NCI-H187 treated with DMSO at 0.1 percent for 48 hours (cell line): ENCODE results near the gene NUMA1.

ENCODE experiments used
- DNase-seq: peaks from one replicate; lab custom pipeline; 2025; lab: John Stamatoyannopoulos, UW

The NUMA1 gene

DNA sequence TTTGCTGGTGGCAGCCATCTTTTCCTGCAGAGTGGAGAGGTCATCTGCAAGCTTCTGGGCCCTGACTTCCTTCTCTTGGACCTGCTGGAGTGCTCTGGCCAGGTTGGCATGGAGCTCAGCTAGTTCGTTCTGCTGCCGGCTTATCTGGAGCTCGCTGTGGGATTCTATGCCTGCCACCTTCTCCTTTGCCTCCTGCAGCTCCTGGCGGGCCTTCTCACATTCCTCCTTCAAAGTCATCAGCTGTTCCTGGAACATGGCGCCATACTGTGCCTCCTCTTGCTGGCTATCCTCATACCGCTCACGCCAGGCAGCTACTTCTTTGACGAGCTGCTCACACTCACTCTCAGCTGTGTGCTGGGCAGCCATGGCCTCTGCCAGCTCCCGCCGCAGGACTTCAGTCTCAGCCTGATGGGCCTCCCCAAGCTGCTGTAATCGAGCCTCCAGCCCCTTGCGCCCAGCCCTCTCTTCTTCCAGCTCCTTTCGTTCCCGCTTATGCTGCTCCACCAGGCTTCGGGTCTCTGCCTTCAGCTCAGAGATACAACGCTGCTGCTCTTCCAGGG is 65.5 kb downstream of the NUMA1 start:
- no peak for DNase-seq

DNA sequence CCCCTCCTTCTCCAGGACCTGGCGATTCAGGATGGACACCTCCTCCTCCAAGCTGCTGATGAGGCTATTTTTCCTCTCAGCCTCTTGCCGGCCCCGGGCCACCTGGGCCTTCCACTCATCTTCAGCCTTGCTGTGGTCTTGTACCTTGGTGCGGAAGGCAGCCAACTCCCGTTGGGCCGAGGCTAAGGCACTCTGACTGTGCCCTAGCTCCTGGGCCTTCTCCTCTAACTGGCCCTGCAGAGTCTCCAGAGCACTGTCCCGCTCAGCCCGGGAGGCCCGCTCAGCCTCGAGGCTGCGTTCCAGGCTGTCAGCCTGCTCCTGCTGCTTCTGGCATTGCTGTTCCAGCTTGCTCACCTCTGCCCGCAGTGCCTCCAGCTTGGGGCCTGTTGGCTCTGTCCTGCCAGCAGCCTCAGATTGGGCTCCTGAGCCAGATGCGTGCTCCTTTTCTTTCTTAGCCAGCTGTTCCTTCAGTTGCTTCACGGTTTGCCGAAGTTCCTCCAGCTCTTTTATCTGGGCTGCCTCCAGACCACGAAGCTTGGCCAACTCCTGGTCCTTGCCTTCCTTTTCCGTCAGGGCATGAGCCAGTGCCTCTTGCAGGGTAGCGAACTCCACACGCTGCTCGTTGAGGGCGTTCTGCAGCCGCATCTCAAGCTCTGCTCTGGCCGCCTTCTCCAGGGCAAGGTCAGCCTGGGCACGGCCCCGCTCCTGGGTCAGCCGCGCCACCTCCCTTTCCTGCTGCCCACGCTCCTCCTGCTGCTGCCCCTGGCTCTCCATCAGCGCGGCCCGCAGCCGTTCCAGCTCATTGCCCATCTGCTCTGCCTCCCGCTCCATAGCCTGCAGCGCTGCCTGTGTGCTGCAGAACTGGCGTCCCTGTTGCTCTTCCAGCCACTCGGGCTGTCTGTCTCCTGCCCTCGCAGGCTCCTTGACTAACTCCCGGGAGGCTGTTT is 66.3 kb downstream of the NUMA1 start:
- no peak for DNase-seq

DNA sequence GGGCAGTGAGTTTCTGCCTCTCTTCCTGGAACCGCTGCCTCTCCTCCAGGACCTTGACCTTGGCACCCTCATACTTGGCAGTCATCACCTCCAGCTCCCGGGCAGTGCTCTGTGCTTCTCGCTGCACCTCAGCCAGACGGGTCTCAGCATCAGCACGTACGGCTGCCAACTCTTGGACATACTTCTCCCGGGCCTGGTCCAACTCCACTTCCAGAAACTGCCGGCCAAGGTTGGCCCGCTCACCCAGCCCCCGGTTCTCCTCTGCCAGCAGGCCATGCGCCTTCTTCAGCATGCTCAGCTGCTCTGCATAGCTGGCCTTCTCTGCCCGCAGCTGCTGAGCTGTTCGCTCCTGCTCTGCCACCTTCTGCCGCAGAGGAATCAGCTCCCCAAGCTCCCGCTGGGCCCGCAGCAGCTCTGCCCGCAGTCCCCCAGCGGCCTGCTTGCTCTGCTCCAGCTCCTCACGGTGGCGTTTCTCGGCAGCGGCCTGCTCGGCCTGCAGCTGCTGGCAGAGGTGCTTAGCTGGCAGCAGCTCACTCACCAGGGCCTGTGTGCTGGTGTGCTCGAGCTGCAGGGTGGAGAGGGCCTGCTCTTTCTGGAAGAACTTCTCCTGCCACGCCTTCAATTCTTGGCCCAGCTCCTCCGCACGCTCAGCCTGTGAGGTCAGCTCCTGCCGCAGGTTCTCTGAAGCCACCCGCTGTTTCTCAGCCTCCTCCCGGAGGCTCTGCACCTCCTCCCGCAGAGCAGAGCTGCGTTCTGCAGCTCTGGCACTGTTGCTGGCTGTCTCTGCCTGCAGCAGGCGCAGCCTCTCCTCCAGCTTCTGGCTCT is 67.2 kb downstream of the NUMA1 start:
- DNase-seq, result no peak

DNA sequence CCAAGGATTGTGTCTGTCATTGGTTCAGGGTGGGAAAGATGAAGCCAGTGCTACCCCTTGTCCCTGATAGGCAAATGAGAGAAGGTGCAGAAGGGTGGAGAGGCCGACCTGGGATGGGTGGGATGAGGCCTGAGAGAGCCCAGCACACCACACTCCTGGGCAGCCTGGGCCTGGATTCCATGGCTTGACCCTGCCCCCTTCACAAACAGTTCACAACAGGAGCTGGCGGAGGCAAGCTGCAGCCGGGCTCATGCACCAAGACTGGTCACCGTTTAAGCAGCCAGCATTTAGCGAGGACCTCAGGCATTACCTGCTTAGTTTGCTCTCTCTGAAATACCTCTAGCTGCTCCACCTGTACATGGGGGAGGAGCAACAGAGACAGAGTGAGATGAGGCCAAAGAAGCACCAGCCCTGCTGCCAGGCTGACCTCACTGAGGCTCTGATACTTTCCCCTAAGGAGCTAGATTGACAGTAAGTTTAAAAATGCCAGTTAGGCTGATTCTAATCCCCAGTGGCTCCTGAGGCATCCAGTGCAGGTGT is 68.2 kb downstream of the NUMA1 start:
- no peak for DNase-seq

DNA sequence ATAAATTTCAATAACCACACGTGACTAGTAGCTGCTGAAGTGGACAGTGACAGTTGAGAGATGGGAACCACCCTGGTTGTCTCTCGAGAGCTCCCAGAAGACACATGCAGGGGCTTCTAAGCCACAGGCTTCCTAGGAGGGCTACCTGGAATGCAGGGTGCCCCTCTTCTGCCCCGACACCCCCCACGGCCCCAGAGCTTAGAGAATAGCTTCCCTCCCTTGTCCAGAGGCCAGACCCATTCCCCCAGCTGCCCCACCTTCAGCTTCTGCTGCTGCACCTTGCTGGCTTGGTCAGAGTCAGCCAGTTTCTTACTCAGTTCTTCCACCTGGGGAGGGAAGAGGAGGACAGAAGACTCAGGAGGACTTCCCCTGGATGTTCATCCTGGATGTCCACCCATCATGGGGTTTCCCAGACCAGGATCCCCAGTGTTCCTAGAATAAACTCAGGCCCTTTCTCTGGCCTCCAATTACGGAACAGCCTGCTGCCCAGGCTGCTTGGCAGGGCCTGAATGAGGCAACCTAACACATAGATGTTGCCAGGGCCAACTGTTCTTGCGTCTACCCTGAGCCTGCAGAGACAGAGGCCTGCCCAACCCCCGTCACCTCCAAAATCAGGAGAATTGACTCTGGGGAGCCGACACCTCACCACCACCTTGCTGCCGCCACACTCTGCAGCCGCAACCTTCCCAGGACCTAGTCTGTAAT is 69.7 kb downstream of the NUMA1 start:
- DNase-seq, result no peak

DNA sequence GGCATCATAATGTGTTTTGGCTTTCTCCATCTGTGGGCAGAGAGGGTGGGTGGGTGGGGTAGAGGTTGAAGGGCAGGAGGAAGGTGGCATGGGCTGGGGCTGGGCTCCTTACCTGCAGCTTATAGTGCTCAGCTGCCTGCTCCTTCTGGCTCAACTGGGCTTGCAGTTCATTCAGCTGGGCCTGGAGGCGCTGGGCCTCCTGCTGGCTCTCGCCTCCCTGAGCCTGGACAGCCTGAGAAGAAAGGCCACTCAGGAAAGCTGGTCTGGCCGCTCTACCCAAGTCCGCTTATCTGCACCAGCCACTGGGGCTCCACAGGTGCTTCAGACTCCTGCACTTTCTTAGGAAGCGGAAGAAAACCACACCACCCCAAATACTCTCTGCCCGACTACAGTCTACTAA is 71.2 kb downstream of the NUMA1 start:
- no peak for DNase-seq

DNA sequence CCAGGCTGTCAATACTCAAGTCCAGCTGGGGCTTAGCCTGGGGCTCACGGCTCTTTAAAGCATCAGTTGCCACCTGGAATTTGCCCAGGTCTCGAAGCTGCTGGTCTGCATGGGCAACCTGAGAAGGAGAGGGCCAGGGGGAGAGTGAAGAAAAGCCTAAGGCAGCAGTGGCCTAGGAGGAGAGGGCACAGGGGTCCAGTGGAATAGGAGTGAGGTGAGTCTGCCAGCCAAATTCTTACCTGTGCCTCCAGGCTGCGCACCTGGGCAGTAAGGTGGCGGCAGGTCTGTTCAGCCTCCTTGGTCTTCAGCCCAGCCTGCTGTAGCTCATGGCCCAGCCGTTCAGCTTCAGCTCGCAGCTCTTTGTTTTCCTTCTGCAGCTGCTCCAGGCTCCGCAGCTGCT is 71.6 kb downstream of the NUMA1 start:
- no peak for DNase-seq

DNA sequence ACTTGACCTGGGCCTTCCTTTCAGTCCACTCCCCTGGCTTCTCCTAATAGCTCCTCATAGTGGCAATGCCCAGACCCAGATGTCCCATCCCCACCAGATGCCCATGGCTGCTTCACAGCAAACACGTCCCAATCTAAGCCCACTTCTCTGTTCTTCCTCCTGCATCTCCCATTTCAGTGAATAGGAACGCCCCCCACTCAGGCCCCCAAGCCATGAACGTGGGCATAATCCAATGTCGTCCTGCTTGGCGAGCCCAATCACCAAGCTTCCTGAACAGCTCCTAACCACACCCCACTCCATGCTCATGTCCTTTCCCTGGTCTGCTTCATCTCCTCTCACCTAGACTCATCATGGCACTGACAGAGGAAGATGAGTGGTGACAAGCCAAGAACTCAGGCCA is 72.8 kb downstream of the NUMA1 start:
- DNase-seq, result no peak

DNA sequence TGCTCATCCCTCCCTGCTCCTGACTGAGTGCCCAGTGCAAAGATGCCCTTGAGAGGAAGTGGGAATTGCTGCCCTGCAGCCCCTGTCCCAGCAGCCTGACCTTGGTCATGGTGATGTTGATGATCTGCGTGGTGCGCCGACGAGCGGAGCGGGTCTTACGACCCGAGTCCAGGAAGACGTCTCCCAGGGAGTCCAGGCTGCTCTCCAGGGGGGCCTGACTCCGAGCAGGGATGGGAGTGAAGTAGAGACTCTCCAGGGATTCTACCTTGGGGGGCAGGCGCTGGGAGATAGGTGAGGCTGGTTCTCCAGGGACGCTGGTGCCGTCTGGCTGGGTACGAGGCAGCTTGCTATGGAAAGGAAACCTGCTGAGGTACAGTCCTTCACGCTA is 73.3 kb downstream of the NUMA1 start:
- no peak for DNase-seq

DNA sequence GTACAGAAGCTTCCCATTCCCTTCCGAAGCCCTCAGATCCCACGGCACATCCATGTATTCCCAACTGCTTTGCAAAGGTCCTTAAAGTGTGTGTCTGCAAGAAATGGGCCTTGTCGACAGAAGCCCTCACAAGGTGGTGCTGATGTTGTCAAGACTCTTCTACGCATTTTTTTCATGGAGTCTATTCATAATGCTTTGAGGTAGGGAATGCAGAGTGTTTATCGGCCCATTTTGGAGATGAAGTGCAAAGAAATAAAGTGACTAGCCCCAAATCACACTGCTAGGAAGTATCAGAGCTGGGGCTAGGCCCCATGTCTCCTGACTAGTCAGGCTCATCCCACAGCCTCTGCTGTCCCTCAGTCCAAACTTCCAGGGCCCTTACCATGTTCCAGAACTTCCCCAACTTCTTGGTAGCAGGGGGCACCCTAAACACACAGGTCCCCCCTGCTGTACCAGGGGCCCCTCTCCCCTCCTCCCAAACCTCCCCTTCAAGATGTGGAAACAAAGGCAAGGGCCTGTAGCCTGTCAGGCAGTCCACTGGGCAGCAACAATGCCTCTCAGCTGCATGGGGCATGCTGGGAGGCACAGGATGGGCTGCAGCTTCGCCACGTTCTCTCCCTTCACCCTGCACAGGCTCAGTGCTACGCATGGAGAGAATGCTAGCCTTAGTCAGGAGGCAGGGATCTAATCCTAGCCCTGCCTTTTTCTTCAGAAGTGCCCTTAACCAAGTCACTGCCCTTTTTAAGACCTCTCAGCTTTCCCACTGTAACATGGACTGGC is 73.8 kb downstream of the NUMA1 start:
- DNase-seq, result no peak

DNA sequence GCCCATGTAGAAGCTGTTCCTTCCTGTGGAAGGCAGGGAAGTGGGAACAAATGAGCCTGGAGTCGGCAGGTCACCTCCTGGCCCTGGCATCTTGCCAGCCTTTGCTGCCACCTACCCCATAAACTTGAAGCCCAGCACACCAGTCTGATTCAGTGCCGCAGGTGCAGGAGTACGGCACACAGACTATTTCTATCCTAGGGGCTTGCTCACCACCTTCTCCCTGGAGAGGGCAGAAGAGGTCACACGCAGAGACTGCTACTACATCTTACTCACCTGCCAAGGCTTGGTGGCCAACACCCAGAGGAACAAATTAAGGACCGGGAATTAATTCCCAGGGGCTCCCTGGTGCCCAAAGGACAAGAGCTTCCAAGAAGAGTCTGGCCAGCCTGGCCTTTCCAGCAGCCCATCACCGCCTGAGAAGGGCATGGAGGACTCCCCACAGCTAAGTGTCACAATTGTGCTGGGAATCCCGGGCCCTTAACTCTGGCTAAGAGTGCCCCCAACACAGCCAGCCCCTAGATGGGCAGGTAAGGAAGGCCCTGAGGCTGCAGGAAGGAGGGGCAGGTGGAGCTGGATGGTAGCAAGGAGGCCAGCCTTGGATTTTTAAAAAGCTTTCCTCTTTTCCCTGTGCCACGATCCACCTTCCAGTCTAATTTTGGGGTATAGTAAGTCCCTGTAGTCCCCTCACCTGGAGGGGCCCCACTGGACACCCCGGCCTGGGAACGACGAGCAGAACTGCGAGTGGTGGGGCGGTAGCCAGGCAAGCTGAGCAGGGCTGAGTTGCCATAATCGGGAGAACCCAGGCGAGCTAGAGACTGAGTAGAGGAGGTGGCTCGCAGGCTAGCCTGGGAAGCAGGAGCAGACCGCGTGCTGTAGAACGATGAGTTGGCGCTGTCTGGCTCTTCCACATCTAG is 74.7 kb downstream of the NUMA1 start:
- no peak for DNase-seq

DNA sequence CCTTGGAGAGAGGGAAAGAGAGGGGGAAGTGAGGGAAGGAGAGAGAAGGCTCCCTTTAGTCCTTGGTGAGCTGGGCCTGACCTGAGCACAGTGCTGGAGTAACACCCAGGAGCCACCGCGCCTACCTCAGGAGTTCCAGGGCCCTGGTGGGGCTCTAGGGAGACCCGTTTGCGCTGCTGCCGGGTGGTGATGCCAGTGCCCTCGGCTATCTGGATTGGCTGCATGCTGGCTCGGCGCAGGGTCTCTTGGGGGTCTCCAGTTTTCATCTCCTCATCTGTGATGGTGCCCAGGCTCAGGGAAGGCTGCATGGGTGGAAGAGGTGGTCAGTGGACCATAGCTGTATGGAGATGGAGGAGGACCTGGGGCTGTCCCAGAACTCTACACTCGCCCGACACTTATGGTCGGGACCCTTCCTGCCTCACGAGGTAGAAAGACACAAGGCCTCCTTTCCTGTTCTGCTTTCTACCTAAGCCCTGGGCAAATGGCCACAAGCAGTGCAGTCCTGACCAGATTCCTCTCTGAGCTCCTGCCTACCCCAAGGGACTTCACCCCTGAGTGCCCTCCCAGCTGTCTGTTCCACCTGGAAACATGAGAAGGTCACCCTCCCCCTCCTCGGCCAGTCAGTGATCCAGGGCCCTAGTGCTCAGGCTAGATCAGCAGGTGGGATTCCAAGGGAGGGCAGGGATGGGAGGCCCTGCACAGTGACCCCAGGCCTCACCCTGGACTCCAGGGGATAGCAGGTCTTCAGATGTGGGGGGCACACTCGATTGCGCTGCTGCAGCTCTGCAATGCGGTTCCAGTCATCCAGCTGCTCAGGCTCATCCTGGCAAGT is 75.6 kb downstream of the NUMA1 start:
- no peak for DNase-seq

DNA sequence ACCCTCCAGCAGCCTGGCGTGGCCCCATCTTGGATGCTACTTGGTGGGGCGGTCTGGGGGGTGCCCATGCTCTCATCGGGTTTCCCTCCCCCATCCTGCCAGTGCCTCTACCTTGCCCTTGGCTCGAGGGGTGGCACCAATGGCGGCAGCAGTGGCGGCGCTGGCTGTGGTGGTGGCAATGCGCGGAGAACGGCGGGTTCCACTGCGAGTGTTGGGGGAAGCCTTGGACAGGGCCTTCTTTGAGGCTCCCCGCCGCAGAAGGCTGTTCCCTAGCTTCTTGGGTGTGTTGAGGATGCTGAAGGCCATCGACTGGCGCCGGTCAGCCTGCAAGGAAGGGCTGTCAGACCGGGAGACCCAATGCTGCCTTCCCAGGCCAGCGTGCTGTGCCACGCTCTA is 76.6 kb downstream of the NUMA1 start:
- DNase-seq, result no peak

DNA sequence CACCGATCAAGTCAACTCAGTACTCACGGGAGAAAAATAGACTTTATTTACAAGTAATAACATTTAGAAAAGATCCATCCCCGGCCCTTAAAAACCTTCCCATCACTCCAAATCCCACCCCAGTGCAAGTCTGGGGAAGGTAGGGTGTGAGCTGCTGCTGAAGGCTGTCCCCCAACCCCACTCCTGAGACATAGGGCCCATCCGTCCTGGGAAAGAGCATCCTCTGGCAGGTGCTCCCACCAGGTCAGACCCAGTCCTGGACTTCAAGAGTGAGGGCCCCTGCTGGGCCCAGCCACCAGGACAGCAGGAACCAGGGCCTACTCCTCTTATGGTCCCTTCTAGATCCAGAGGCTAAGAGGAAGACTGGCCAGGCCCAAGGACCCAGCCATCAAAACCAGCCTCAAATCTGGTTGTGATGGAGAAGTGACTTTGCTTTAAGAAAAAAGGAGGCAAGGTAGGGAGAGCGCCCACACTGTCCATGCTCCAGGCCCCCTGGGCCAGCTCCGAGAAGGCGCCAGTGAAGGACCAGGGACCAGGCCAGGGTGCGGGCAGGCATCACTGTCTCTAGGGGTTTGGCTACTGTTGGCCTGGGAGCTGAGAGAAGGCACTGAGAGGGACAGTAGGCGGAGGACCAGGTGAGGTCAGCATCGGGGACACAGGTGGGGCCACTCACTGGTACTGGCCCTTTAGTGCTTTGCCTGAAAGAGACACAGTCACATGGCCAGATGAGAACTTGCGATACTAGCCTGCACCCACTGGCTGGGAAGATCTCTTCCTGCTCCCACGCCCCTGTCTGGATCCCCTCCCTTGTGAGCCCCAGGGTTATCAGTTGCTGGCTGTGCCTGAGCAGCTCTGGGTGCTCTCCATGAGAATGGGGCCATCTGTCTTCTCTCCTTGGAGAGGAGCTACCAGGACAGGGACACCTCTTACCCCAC is 77.2 kb downstream of the NUMA1 start:
- DNase-seq, result no peak

DNA sequence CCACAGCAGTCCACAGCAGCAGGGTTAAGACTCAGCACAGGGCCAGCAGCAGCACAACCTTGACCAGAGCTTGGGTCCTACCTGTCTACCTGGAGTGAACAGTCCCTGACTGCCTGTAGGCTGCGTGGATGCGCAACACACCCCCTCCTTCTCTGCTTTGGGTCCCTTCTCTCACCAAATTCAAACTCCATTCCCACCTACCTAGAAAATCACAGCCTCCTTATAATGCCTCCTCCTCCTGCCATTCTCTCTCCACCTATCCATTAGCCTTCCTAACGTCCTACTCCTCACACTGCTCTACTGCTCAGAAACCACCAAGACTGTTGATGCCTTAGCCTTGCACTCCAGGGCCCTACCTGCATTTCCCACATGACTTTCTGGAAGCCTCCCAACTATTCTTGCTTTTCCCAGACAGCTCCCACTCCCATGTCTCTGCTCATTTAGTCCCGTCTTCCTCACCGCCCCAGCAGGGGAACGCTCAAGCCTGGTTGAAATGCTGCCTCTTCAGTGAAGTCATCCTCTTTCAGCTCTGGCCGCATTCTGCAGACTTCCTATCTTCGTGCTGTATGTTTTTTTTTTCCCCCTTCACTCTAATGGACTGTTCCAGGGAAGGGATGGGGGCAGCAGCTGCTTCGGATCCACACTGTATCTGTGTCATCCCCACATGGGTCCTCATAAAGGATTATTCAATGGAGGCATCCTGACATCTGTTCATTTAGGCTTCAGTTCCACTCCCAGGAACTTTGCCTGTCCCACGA is 78.3 kb downstream of the NUMA1 start:
- no peak for DNase-seq

DNA sequence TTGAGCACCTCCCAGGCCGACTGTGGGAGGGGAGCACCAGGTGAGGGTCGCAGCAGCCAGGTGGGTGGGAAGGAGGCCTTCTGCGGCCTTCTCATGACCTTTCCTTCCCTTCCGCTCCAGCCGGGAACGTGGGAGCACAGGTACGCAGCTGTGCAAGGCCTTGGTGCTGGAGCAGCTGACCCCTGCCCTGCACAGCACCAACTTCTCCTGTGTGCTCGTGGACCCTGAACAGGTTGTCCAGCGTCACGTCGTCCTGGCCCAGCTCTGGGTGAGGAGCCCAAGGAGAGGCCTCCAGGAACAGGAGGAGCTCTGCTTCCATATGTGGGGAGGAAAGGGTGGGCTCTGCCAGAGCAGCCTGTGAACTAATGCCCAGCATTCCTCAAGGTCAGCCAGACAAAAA is 79.1 kb downstream of the NUMA1 start:
- no peak for DNase-seq

DNA sequence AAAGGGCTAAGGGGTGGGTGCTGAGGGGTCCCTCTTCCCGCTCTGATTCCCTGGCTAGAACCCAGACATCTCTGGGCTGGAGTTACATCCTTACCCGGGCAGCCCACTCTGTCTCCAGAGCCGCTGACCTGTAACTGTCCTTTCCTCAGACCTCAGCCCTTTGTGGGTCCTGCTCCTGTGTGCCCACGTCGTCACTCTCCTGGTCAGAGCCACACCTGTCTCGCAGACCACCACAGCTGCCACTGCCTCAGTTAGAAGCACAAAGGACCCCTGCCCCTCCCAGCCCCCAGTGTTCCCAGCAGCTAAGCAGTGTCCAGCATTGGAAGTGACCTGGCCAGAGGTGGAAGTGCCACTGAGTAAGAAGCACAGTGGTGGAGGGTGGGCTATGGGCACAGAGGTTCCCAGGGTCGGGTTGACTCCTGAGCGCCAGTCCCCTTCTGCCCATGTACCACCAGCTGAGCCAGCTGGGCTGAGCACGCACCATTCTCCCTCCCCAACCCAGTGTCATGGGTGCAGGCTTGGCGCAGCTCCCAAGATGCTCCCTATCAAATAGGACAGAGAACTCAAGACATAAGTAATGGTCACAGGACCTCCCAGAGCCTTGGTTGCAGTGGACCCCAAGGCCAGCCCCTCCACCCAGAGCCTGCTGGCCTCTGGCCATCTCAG is 80.0 kb downstream of the NUMA1 start:
- no peak for DNase-seq
